H9 (cell line): Measurements from ENCODE around the gene IGF1. TPM values are rescaled to one million over a fixed set of nuclear protein-coding genes. Genes with fewer than 3 reads are reported as not detected.

Source experiments
- DNase-seq: peaks from one replicate; pipeline ENCODE4 v3.0.0-alpha.2; 2017
- H2AFZ ChIP-seq: one replicate; pipeline ENCODE4 v1.6.1; 2013; ENCODE audit warnings: mild to moderate bottlenecking, low read length, control low read depth, moderate library complexity
- H2AK5ac ChIP-seq: 2 replicates; pipeline ENCODE4 v1.6.1; 2013; ENCODE audit warnings: low read length, control low read depth, mixed read lengths; ENCODE audit not compliant: insufficient read length
- H2BK120ac ChIP-seq: one replicate; pipeline ENCODE4 v1.6.1; 2013; ENCODE audit warnings: low read depth, mild to moderate bottlenecking, low read length, control low read depth, inconsistent platforms; ENCODE audit not compliant: poor library complexity, severe bottlenecking
- H2BK12ac ChIP-seq: 2 replicates; pipeline ENCODE4 v1.6.1; 2013; ENCODE audit warnings: low read length, control low read depth, mixed read lengths, low read depth; ENCODE audit not compliant: insufficient read length
- H2BK15ac ChIP-seq: 2 replicates; pipeline ENCODE4 v1.6.1; 2013; ENCODE audit warnings: low read depth, low read length, control low read depth
- H2BK20ac ChIP-seq: one replicate; pipeline ENCODE4 v1.6.1; 2013; ENCODE audit warnings: low read depth, mild to moderate bottlenecking, low read length, control low read depth, inconsistent platforms; ENCODE audit not compliant: poor library complexity, severe bottlenecking
- H2BK5ac ChIP-seq: 2 replicates; pipeline ENCODE4 v1.6.1; 2013; ENCODE audit warnings: low read length, control low read depth, mixed read lengths; ENCODE audit not compliant: insufficient read length
- H3K14ac ChIP-seq: 2 replicates; pipeline ENCODE4 v1.6.1; 2013; ENCODE audit warnings: low read length, control low read depth; ENCODE audit not compliant: insufficient read depth
- H3K18ac ChIP-seq: 2 replicates; pipeline ENCODE4 v1.6.1; 2013; ENCODE audit warnings: low read depth, mild to moderate bottlenecking, mixed read lengths, low read length, control low read depth; ENCODE audit not compliant: insufficient read length
- H3K23ac ChIP-seq: 2 replicates; pipeline ENCODE4 v1.6.1; 2013; ENCODE audit warnings: low read length, control low read depth, mixed read lengths, low read depth; ENCODE audit not compliant: insufficient read length
- H3K23me2 ChIP-seq: 2 replicates; pipeline ENCODE4 v1.6.1; 2013; ENCODE audit warnings: low read depth, mild to moderate bottlenecking, mixed read lengths, low read length, control low read depth; ENCODE audit not compliant: insufficient read length, poor library complexity, severe bottlenecking
- H3K27ac ChIP-seq: 2 replicates; pipeline ENCODE4 v1.5.1; 2013; ENCODE audit warnings: low read length, control low read depth, mixed read lengths, low read depth; ENCODE audit not compliant: insufficient read length
- H3K27me3 ChIP-seq: 2 replicates; pipeline ENCODE4 v1.6.1; 2013; ENCODE audit warnings: low read length, control low read depth, inconsistent platforms; ENCODE audit not compliant: insufficient read depth
- H3K4ac ChIP-seq: 2 replicates; pipeline ENCODE4 v1.6.1; 2013; ENCODE audit warnings: low read depth, mild to moderate bottlenecking, control low read depth, inconsistent platforms, low read length, moderate library complexity
- H3K4me1 ChIP-seq: 2 replicates; pipeline ENCODE4 v1.6.1; 2013; ENCODE audit warnings: low read length, control low read depth, inconsistent platforms; ENCODE audit not compliant: insufficient read depth
- H3K4me2 ChIP-seq: 2 replicates; pipeline ENCODE4 v1.6.1; 2013; ENCODE audit warnings: low read length, control low read depth, mixed read lengths; ENCODE audit not compliant: insufficient read length, insufficient read depth
- H3K56ac ChIP-seq: 2 replicates; pipeline ENCODE4 v1.6.1; 2013; ENCODE audit warnings: low read depth, mild to moderate bottlenecking, mixed read lengths, low read length, control low read depth; ENCODE audit not compliant: insufficient read length
- H3K79me1 ChIP-seq: 2 replicates; pipeline ENCODE4 v1.6.1; 2013; ENCODE audit warnings: low read depth, mild to moderate bottlenecking, moderate library complexity, low read length, control low read depth, inconsistent platforms; ENCODE audit not compliant: insufficient read depth, poor library complexity, severe bottlenecking
- H3K79me2 ChIP-seq: 2 replicates; pipeline ENCODE4 v1.6.1; 2013; ENCODE audit warnings: low read length, control low read depth, inconsistent platforms; ENCODE audit not compliant: insufficient read depth
- H3K9ac ChIP-seq: 2 replicates; pipeline ENCODE4 v1.6.1; 2013; ENCODE audit warnings: low read length, control low read depth, mixed read lengths; ENCODE audit not compliant: insufficient read length; ENCODE audit errors: extremely low read depth
- H3K9me3 ChIP-seq: one replicate; pipeline ENCODE4 v1.6.1; 2013; ENCODE audit warnings: low read depth, low read length, inconsistent platforms; ENCODE audit not compliant: control insufficient read depth
- H3T11ph ChIP-seq: one replicate; pipeline ENCODE4 v1.6.1; 2013; ENCODE audit warnings: mild to moderate bottlenecking, low read length, control low read depth, inconsistent platforms
- H4K20me1 ChIP-seq: one replicate; pipeline ENCODE4 v1.6.1; 2013; ENCODE audit not compliant: control insufficient read depth, insufficient read length, insufficient read depth
- H4K5ac ChIP-seq: 2 replicates; pipeline ENCODE4 v1.6.1; 2013; ENCODE audit warnings: low read depth, mild to moderate bottlenecking, mixed read lengths, low read length, control low read depth; ENCODE audit not compliant: insufficient read length
- H4K8ac ChIP-seq: replicated peaks from 2 replicates; pipeline ENCODE4 v1.6.1; 2013; ENCODE audit warnings: low read length, control low read depth, mixed read lengths, low read depth; ENCODE audit not compliant: insufficient read length
- H4K91ac ChIP-seq: 2 replicates; pipeline ENCODE4 v1.6.1; 2013; ENCODE audit warnings: low read depth, mild to moderate bottlenecking, moderate library complexity, mixed read lengths, low read length, control low read depth; ENCODE audit not compliant: insufficient read length
- H3K27ac Mint-ChIP-seq, 3 experiments: 2 replicates in 2 of 3; 3 replicates in 1 of 3; pipeline ENCODE4 v1.8.0; 2020 to 2021; ENCODE audit warnings: mixed read lengths in 3 of 3, mild to moderate bottlenecking in 1 of 3, moderate library complexity in 1 of 3
- H3K27me3 Mint-ChIP-seq: 2 replicates; pipeline ENCODE4 v1.8.0; 2021; ENCODE audit warnings: low read depth, mild to moderate bottlenecking, moderate library complexity, mixed read lengths
- H3K36me3 Mint-ChIP-seq, 3 experiments: 2 replicates in 2 of 3; 3 replicates in 1 of 3; pipeline ENCODE4 v1.8.0; 2020 to 2021; ENCODE audit warnings: low read depth in 3 of 3, mixed read lengths in 3 of 3; ENCODE audit not compliant: insufficient read depth in 1 of 3
- H3K4me1 Mint-ChIP-seq, 2 experiments: 2 replicates each; pipeline ENCODE4 v1.8.0; 2020; ENCODE audit warnings: mixed read lengths in 2 of 2
- H3K4me3 Mint-ChIP-seq, 2 experiments: 2 replicates in 1 of 2; 3 replicates in 1 of 2; pipeline ENCODE4 v1.8.0; 2020 to 2021; ENCODE audit warnings: mild to moderate bottlenecking in 2 of 2, mixed read lengths in 2 of 2, moderate library complexity in 1 of 2
- H3K9me3 Mint-ChIP-seq, 2 experiments: 2 replicates in 1 of 2; 3 replicates in 1 of 2; pipeline ENCODE4 v1.8.0; 2020; ENCODE audit warnings: mild to moderate bottlenecking in 2 of 2, mixed read lengths in 2 of 2, moderate library complexity in 1 of 2
- CTCF ChIP-seq: fragments of 200-600 bp; sonication (generic); conservative IDR thresholded peaks from 3 replicates; pipeline ENCODE4 v1.8.0; 2021; ENCODE audit warnings: antibody characterized with exemption, mild to moderate bottlenecking
- WGBS: extraction: QIAGEN DNeasy Blood & Tissue Kit; methylation state at CpG from one replicate; pipeline ENCODE4 v1.1.7; 2013; ENCODE audit warnings: missing lambda C conversion rate, low lambda C conversion rate, mixed read lengths; ENCODE audit not compliant: insufficient read length; ENCODE audit errors: extremely low coverage; 5-methylcytosine and 5-hydroxymethylcytosine counted together
- total RNA-seq: library from RNA; stranded (reverse); gene quantifications from 2 replicates; pipeline ENCODE4 v1.2.1, GENCODE V29; 2021

Gene IGF1
- total RNA-seq, 1 experiment from 2014 or later: not detected

GRCh38 chr12:102513739-102514138, 33.4 kb upstream of the IGF1 start:
- H2BK120ac ChIP-seq: no peak overlapping the region
- no peak overlapping the region for H2BK20ac ChIP-seq
- H3K79me1 ChIP-seq: no peaks in the 10 kb centered on the region
- H2AFZ ChIP-seq: no peak overlapping the region
- no peak overlapping the region for H2BK15ac ChIP-seq
- H3K18ac ChIP-seq: no peak overlapping the region
- H3K79me2 ChIP-seq: no peaks in the 10 kb centered on the region
- no peak overlapping the region for H3K27ac ChIP-seq
- no peak overlapping the region for H3K56ac ChIP-seq
- Mint-ChIP-seq H3K9me3 (no peaks in the 10 kb centered on the region), H3K36me3 (no peaks in the 10 kb centered on the region), H3K4me3 (no peak overlapping the region), H3K27ac (no peak overlapping the region), H3K27me3 (no peaks in the 10 kb centered on the region), H3K4me1 (peaks cover 8 to 11% of the 10 kb centered on the region in 2 experiments)
- no peak overlapping the region for H4K5ac ChIP-seq
- no peak overlapping the region for H3K4me2 ChIP-seq
- no peaks in the 10 kb centered on the region for H3K27me3 ChIP-seq
- H3T11ph ChIP-seq: no peak overlapping the region
- no peak overlapping the region for H2AK5ac ChIP-seq
- H3K23ac ChIP-seq: no peak overlapping the region
- no peaks in the 10 kb centered on the region for H3K23me2 ChIP-seq
- H4K91ac ChIP-seq: no peak overlapping the region
- no peaks in the 10 kb centered on the region; the same call in 1 of the 2 replicates for H3K4me1 ChIP-seq
- no peak overlapping the region for H3K4ac ChIP-seq
- no CpG with 5 or more reads among the region's 3 CpGs for whole genome bisulfite sequencing
- no peak overlapping the region for H4K8ac ChIP-seq
- TF ChIP-seq CTCF: peak; percentile 41; the same call in 2 of the 3 replicates
- H3K14ac ChIP-seq: no peak overlapping the region
- H3K9ac ChIP-seq: no peak overlapping the region
- no peak overlapping the region for H2BK12ac ChIP-seq
- no peaks in the 10 kb centered on the region for H4K20me1 ChIP-seq
- DNase-seq: no peak
- no peaks in the 10 kb centered on the region for H3K9me3 ChIP-seq
- no peak overlapping the region for H2BK5ac ChIP-seq
